GM18520 (cell line): ENCODE data around the gene MINK1.
A peak's percentile ranks its signal among the peaks of the same experiment; 100 is the strongest.

Experiments
- ATAC-seq: cut with Tn5 transposase; IDR thresholded peaks from one replicate; pipeline ENCODE4 v1.9.1; 2021; ENCODE audit not compliant: unreplicated experiment

The MINK1 gene

GRCh38 chr17:4833178-4833940, at the start of gene MINK1:
Gene MINK1 (plus strand): TSS chr17:4833340. CDS start chr17:4833584, 244 bp downstream.
- peak; percentile 87 for ATAC-seq

DNA sequence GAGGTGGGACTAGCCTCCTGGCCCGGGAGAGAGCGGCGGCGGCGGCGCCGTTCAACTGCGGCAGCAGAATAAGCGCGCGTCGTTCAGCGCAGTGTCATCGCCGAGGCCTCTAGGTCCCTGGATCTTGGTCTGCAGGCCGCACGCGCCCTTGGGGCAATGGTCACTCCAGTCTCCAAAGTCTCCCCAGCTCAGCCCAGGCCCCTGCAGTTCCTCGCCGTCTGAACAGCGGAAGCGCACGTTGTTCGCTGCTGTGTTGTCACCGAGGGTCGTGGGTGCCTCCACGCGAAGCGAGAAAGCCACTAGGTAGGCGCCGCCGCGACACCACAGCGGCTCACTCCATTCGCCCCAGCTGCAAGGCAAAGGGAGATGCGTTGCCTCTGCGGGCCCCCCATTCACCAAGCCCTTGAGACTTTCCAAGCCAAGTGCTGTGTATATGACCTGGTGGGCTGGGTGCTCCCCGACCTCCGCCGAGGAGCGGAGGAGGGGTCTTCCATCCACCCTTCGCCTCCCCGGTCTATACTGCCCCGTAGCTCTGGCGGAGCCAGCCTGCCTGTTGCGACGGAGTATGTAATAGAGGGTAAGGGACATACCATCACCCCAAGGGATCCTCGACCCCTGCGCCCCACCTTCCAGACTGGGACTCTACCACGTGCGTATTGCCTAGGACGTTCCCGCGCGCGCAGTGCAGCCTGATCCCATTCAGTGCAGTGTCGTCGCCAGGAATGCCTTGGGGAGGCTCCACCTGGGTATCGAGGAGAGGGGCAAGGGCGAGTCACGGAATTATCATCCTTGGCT, 47.6 kb upstream of the MINK1 start:
- no peak for ATAC-seq

DNA sequence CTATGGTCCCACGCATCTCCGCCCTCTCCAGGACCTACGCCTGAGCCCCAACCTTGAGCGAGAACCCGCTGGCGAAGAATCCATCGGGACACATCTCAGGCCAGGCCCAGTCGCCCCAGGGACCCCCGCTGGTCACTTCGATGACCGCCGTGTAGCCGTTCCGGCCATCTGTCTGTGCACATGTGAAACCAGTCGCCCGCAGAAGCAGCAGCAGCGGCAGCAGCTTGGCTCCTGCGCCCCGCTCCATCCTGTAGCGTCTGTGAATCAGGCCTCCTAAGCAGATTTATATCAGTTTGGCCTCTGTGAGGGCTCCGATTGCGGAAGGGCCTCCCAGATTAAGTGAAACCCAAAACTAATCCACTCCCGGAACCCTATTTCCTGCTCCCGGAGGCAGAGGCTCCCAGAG, 47.0 kb upstream of the MINK1 start, which contains the start of gene VMO1:
TSS of gene VMO1 (minus strand) at position 259 of the 406 bp plus-strand sequence. CDS start at position 247, 12 bp downstream.
- no peak for ATAC-seq

DNA sequence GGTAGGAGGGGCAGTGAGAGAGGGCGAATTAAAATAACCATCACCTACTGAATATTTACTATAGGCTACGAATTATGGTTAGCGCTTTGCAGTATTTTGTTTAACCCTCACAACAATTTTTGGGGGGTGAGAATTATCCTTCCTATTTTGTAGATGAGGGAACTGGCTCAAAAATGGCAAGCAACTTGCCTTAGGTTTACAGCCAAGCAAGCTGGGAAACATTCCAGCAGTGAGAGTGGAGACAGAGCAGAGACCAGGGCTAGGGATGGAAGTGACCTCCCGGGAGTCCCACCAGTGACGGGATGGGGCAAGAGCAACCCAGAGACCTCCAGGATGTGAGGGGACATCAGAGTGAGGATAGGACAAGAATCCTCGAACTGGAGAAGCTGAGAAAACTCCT, 46.6 kb upstream of the MINK1 start:
- ATAC-seq = no peak

DNA sequence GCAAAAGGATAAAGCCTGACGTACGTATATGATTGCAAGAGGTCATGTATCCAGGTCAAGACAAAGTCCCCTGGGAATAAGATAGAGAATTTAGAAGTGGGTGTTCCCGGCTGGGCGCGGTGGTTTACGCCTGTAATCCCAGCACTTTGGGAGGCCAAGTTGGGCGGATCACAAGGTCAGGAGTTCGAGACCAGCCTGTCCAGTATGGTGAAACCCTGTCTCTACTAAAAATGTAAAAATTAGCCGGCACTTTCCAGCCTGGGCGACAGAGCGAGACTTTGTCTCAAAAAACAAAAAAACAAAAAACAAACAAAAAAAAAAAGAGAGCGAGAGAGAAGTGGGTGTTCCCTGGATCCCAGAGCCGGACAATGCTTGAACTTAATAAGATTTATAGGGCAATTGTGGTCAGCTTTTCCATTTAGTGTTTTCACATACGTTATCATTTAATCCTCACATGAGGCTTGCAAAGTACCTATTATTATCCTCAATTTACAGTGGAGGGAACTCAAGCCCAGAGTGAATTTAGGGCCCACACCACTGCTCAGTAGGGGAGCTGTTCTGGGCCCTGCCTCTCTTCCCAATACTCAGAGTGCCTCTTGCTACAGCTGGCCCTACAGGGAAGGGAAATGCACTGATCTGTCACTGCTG, 44.9 kb upstream of the MINK1 start:
- no peak for ATAC-seq

- no peak for ATAC-seq
Measured at GRCh38 chr17:4788807-4789700, 44.1 kb upstream of the MINK1 start, which contains the start of gene GLTPD2. Gene GLTPD2 (plus strand): TSS chr17:4788964. CDS start chr17:4789012, 48 bp downstream.

GRCh38 chr17:4789701-4789950, 43.5 kb upstream of the MINK1 start:
- ATAC-seq = no peak

GRCh38 chr17:4789951-4790704, 43.0 kb upstream of the MINK1 start:
- peak; percentile 84 for ATAC-seq

DNA sequence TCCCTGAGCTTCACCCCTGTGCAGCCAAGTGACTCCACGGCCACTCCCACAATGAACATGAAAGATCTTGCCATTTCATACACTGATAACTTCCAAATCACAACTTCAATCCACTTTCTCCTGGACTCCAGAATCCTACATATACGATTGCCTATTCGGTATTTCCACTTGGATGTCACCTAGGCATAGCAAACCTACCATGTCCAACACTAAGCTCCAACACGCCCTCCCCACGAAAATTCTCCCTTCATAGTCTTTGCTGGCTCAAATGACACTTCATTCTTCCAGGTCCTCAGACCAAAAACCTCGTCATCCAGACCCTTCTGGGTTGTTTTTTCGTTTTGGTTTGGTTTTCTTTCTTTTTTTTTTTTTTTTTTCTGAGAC, 42.4 kb upstream of the MINK1 start:
- no peak for ATAC-seq

DNA sequence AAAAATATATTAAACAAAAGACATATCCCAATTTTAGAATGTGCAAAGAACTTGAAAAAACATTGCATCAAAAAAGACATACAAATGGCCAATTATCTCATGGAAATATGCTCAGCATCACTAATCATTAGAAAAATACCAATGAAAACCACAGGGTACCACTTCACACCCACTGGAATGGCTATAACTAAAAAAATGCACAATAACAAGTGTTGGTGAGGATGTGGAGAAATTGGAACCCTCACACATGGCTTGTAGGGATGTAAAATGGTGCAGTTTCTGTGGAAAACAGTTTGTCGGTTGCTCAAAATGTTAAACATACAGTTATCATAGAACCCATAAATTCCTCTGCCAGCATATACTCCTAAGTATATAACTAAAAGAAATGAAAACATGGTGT, 38.0 kb upstream of the MINK1 start:
- ATAC-seq = no peak

DNA sequence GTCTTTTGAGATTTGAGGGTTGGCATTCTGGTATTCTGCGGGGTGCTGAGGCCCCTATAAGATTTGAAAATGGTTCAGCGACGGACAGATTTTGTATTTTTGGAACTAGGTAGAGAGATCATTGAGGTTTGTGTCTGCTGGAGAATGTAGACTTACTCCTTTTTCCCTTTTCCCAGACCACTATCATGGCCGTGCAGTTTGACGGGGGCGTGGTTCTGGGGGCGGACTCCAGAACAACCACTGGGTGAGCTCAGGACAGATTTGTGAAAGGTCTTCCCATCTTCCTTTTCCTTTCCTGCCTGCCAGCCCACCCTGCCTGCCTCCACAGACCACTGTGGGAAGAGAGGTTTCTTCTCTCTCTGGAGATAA, 36.6 kb upstream of the MINK1 start:
- no peak for ATAC-seq

DNA sequence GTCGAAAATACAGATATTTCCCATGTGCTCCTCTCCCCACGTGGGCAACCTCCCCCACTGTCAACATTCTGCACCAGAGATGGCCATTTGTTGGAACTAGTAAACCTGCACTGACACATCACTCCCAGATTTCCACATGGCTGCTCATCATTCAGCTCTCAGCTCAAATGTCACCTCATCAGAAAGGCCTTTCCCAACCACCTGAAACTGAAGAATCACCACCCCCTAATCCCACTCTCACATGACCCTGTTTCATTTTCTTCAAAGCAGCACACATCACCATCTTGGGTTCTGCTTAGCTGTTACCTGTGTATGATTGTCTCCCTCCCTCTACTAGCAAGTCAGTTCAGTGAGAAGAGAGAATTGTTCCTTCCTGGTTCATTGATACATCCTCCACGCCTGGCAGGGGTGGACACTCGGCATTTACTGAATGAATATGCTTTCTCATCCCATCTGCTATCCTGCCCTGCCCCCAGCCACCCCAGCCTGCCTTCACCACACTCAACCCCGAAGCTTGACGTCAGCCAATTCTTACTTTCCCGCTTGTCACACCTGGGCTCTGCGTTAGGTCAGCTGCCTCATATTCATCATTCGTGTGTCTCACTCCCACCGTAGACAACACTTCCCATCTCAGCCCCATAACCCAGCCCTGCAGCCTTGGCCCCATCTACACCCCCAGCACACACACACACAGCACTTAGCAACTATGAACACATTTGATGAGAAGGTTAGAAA, 32.5 kb upstream of the MINK1 start:
- no peak for ATAC-seq

DNA sequence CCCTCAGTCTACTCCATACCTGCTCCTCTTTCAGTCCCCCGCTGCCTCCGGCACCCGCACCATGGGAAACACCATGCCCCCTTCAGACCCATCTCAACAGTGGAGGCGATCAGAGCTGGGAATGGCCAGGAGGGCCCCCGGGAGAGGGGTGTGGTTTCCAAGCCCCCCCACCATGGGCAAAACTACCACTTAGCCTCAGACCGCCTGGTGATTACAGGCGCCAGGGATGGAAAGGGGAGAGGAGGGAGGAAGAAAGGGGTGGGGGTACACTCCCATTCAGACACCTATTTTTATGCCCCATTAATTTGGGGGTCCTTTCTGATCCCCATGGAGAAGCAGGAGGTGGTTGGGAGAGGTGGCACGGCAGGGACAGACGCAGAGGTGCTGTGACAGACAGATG, 30.9 kb upstream of the MINK1 start, which contains the start of gene C17orf114:
TSS of gene C17orf114 (minus strand) at position 101 of the 400 bp plus-strand sequence.
- no peak for ATAC-seq

DNA sequence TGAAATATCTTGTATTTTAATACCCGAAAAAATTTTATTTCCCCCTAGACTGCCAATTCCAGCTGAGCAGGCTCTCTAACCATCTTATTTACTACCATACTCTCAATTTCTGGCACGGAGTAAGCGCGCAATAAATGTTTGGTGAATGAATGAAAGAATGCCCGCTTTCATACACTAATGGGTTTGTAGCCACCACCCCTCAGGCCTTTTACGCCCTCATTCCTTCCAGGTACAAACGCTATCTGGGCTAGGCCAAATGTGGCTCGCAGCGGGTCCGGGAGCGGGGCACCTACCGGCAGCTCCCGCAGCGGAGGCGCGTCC, 26.7 kb upstream of the MINK1 start:
- no peak for ATAC-seq

- peak; percentile 93 for ATAC-seq
Measured at GRCh38 chr17:4806777-4807604, 26.1 kb upstream of the MINK1 start, which contains the start of gene PLD2. Gene PLD2 (plus strand): TSS chr17:4807152. CDS start chr17:4807773, 621 bp downstream.

DNA sequence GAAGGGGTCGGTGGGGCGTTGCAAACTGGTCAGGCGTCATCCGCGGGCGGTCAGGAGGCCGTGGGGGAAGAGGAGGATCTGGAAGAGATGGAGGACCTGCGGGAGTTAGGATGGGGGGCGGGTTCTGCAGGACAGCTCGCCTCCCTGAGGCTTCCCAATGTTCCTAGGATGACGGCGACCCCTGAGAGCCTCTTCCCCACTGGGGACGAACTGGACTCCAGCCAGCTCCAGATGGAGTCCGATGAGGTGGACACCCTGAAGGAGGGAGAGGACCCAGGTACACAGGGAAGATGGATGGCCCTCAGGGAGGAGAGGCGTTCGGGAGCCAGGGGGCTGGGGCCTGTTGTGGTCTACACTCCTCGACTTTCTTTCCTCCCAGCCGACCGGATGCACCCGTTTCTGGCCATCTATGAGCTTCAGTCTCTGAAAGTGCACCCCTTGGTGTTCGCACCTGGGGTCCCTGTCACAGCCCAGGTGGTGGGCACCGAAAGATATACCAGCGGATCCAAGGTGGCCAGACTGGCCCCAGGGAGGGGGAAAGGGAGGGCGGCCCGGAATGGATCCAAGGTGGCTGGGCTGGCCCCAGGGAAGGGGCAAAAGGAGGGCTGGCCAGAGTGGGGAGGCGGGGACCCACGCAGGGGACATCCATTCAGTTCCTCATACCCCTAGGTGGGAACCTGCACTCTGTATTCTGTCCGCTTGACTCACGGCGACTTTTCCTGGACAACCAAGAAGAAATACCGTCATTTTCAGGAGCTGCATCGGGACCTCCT, 25.3 kb upstream of the MINK1 start:
- no peak for ATAC-seq

DNA sequence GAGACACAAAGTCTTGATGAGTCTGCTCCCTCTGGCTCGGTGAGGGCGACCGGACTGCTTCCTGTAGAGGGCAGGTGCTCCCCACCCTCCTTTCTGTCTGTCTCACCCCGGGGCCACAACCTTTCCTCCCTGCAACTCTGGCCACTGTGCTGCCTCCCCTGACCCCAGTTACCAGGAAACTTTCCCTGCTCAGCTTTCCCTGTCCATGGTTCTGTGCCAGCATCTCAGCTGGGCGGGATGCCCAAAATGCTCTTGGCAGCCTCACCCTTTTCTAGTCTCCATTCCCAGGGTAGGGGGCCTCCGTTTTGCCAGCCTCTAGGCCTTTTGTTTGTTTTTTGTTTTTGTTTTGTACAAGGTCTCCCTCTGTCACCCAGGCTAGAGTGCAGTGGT, 24.8 kb upstream of the MINK1 start:
- no peak for ATAC-seq
